ENCODE measurements around the gene AFF3. TPM values are rescaled to one million over a fixed set of nuclear protein-coding genes. Genes with fewer than 3 reads are reported as not detected.

AFF3 gene
- total RNA-seq, 2 experiments from 2014 or later = 3.1 to 3.5 TPM

GRCh38 chr2:99803846-99804245, 338.5 kb downstream of the AFF3 start:
- no peak overlapping the region for H3K4me3 Mint-ChIP-seq
- H3K9me3 Mint-ChIP-seq = no peaks in the 10 kb centered on the region
- intact Hi-C loops (cut with micrococcal nuclease) = no loop called here
- no peak for TF ChIP-seq CTCF (IDR thresholded peaks at IDR 0.05)
- H3K4me1 Mint-ChIP-seq (ENCODE audit: low read depth) = no peaks in the 10 kb centered on the region
- H3K27me3 Mint-ChIP-seq = no peaks in the 10 kb centered on the region
- no peaks in the 10 kb centered on the region for H3K36me3 Mint-ChIP-seq (ENCODE audit: low read depth)
- ChIA-PET CTCF (no interaction called here), POLR2A (no interaction called here)
- no peak for ATAC-seq
- no peak for DNase-seq
- H3K27ac Mint-ChIP-seq = no peak overlapping the region

GRCh38 chr2:99802734-99803133, 339.7 kb downstream of the AFF3 start:
- CTCF ChIA-PET = no interaction called here
- Mint-ChIP-seq H3K9me3 (no peaks in the 10 kb centered on the region), H3K36me3 (ENCODE audit: low read depth) (no peaks in the 10 kb centered on the region), H3K27ac (no peak overlapping the region), H3K4me1 (ENCODE audit: low read depth) (no peaks in the 10 kb centered on the region), H3K4me3 (no peak overlapping the region), H3K27me3 (no peaks in the 10 kb centered on the region)
- ATAC-seq (no peak), DNase-seq (no peak)
- POLR2A ChIA-PET = no interaction called here
- intact Hi-C loops (cut with micrococcal nuclease) = no loop called here
- no peak for TF ChIP-seq CTCF (IDR thresholded peaks at IDR 0.05)

GRCh38 chr2:99801327-99801901, 341.0 kb downstream of the AFF3 start:
- DNase-seq (no peak), ATAC-seq (no peak)
- H3K4me1 Mint-ChIP-seq (ENCODE audit: low read depth) = no peaks in the 10 kb centered on the region
- H3K36me3 Mint-ChIP-seq (ENCODE audit: low read depth) = no peaks in the 10 kb centered on the region
- H3K9me3 Mint-ChIP-seq = peaks cover 3% of the 10 kb centered on the region
- ChIA-PET CTCF (interaction anchor here (0.9 kb wide), 1 partner anchor 42 kb away, joined by 3 read pairs; no protein-coding TSS in a partner anchor), POLR2A (interaction anchor here (0.7 kb wide), 1 partner anchor 109 kb away, joined by 3 read pairs; no protein-coding TSS in a partner anchor)
- no peak for TF ChIP-seq CTCF (IDR thresholded peaks at IDR 0.05)
- no peak overlapping the region for H3K27ac Mint-ChIP-seq
- intact Hi-C loops (cut with micrococcal nuclease) = no loop called here
- no peak overlapping the region for H3K4me3 Mint-ChIP-seq
- no peaks in the 10 kb centered on the region for H3K27me3 Mint-ChIP-seq

GRCh38 chr2:99797475-99797874, 344.9 kb downstream of the AFF3 start:
- intact Hi-C loops (cut with micrococcal nuclease) = no loop called here
- H3K27me3 Mint-ChIP-seq = no peaks in the 10 kb centered on the region
- no peak overlapping the region for H3K27ac Mint-ChIP-seq
- no peak for TF ChIP-seq CTCF (IDR thresholded peaks at IDR 0.05)
- ATAC-seq (no peak), DNase-seq (no peak)
- H3K4me3 Mint-ChIP-seq = no peak overlapping the region
- H3K36me3 Mint-ChIP-seq (ENCODE audit: low read depth) = no peaks in the 10 kb centered on the region
- peaks cover 3% of the 10 kb centered on the region for H3K9me3 Mint-ChIP-seq
- no peaks in the 10 kb centered on the region for H3K4me1 Mint-ChIP-seq (ENCODE audit: low read depth)
- POLR2A ChIA-PET = no interaction called here
- CTCF ChIA-PET = no interaction called here

- H3K4me3 Mint-ChIP-seq = no peak overlapping the region
- no peaks in the 10 kb centered on the region for H3K4me1 Mint-ChIP-seq (ENCODE audit: low read depth)
- POLR2A ChIA-PET = interaction anchor here (0.7 kb wide), 1 partner anchor 420 kb away, joined by 3 read pairs; no protein-coding TSS in a partner anchor
- DNase-seq (no peak), ATAC-seq (no peak)
- CTCF ChIA-PET = interaction anchor here (0.9 to 1.2 kb wide), 2 partner anchors 23 to 68 kb away, joined by 3 read pairs; no protein-coding TSS in a partner anchor
- no peaks in the 10 kb centered on the region for H3K36me3 Mint-ChIP-seq (ENCODE audit: low read depth)
- no peak for TF ChIP-seq CTCF (IDR thresholded peaks at IDR 0.05)
- peaks cover 3% of the 10 kb centered on the region for H3K9me3 Mint-ChIP-seq
- H3K27me3 Mint-ChIP-seq = no peaks in the 10 kb centered on the region
- intact Hi-C loops (cut with micrococcal nuclease) = no loop called here
- H3K27ac Mint-ChIP-seq = no peak overlapping the region
Observed at GRCh38 chr2:99794414-99794813, 348.0 kb downstream of the AFF3 start.

Measured in activated CD8-positive, alpha-beta T cell treated with anti-CD3 and anti-CD28 coated beads for 36 hours (primary cell).